Endothelial cell of umbilical vein (primary cell): ENCODE results near the gene MTFR1L. TPM values are rescaled to one million over a fixed set of nuclear protein-coding genes. Genes with fewer than 3 reads are reported as not detected.

Source experiments
- BruUV-seq: library from RNA; stranded (reverse); fragments of 400-500 nt; replicated peaks from 2 replicates; lab custom pipeline; 2021; lab: Mats Ljungman, UMichigan
- CTCF ChIA-PET: fragments of 300-600, 350-600 bp; sonication (Branson Sonifier 250); formaldehyde crosslinking; loops from one replicate; lab custom pipeline; 2021; ENCODE audit warnings: antibody characterized with exemption, inconsistent platforms; lab: Charles Lee
- POLR2A ChIA-PET: fragments of 300-600, 350-600 bp; sonication (Branson Sonifier 250); formaldehyde crosslinking; loops from one replicate; lab custom pipeline; 2021; ENCODE audit warnings: antibody characterized with exemption, inconsistent platforms; lab: Charles Lee
- DNase-seq: peaks from one replicate; pipeline ENCODE4 v3.0.0-alpha.2; 2011; ENCODE audit warnings: low read depth, low spot score
- FAIRE-seq: peaks from 2 replicates; lab custom pipeline; 2011; peaks lifted over from hg19 to GRCh38; lab: Jason Lieb, UNC
- H2AFZ ChIP-seq: 2 replicates; pipeline ENCODE4 v1.6.0; 2012; ENCODE audit warnings: low read depth, low read length, control low read depth, inconsistent platforms
- H3K27ac ChIP-seq: 2 replicates; pipeline ENCODE4 v1.5.1; 2011; ENCODE audit warnings: low read depth, mild to moderate bottlenecking, control low read depth, low read length, moderate library complexity; ENCODE audit not compliant: insufficient read depth
- H3K27me3 ChIP-seq, 2 experiments: 2 replicates each; pipeline versions ENCODE4 v1.6.0 to v1.6.1; 2011; ENCODE audit warnings: low read length in 2 of 2, mixed read lengths in 1 of 2; ENCODE audit not compliant: control insufficient read depth in 2 of 2, insufficient read depth in 2 of 2
- H3K36me3 ChIP-seq, 2 experiments: 2 replicates in 1 of 2; 3 replicates in 1 of 2; pipeline ENCODE4 v1.5.1; 2011; ENCODE audit warnings: low read length in 2 of 2, mild to moderate bottlenecking in 1 of 2, moderate library complexity in 1 of 2; ENCODE audit not compliant: control insufficient read depth in 2 of 2, insufficient read depth in 2 of 2; ENCODE audit errors: extremely low read depth in 1 of 2
- H3K4me1 ChIP-seq: 3 replicates; pipeline ENCODE4 v1.5.1; 2011; ENCODE audit warnings: mild to moderate bottlenecking, low read length; ENCODE audit not compliant: control insufficient read depth, insufficient read depth; ENCODE audit errors: extremely low read depth
- H3K4me2 ChIP-seq: 2 replicates; pipeline ENCODE4 v1.6.1; 2011; ENCODE audit warnings: low read length, control low read depth, mixed read lengths; ENCODE audit not compliant: insufficient read depth
- H3K4me3 ChIP-seq, 3 experiments: fragments of 200-600 bp in 1 of 3; sonication (generic), shearing (Covaris generic) in 1 of 3; replicated peaks in 1 of 3; 2 replicates each; pipeline ENCODE4 v1.5.1; 2011 to 2016; ENCODE audit warnings: control low read depth in 3 of 3, low read length in 3 of 3, mild to moderate bottlenecking in 2 of 3, inconsistent platforms in 1 of 3, low read depth in 1 of 3, moderate library complexity in 1 of 3; ENCODE audit not compliant: insufficient read depth in 1 of 3
- H3K79me2 ChIP-seq: 2 replicates; pipeline ENCODE4 v1.6.0; 2012; ENCODE audit warnings: low read length, inconsistent platforms; ENCODE audit not compliant: control insufficient read depth, insufficient read depth
- H3K9ac ChIP-seq: replicated peaks from 2 replicates; pipeline ENCODE3; 2011; ENCODE audit warnings: low read length, control low read depth; ENCODE audit not compliant: insufficient read depth; ENCODE audit errors: extremely low read depth
- H3K9me1 ChIP-seq: replicated peaks from 3 replicates; pipeline ENCODE4 v1.6.0; 2011; ENCODE audit warnings: mild to moderate bottlenecking, low read length; ENCODE audit not compliant: control insufficient read depth, insufficient read depth; ENCODE audit errors: extremely low read depth
- H3K9me3 ChIP-seq: replicated peaks from 2 replicates; pipeline ENCODE4 v1.5.1; 2012; ENCODE audit warnings: low read length, inconsistent platforms; ENCODE audit not compliant: control insufficient read depth, insufficient read depth
- H4K20me1 ChIP-seq: replicated peaks from 2 replicates; pipeline ENCODE3; 2011; ENCODE audit warnings: mild to moderate bottlenecking, low read length; ENCODE audit not compliant: control insufficient read depth, insufficient read depth; ENCODE audit errors: extremely low read depth
- CTCF ChIP-seq, 2 donors: IDR thresholded peaks; 1 replicate in 1 of 2; 2 replicates in 1 of 2; pipeline ENCODE4 v1.5.1; 2011; ENCODE audit warnings: low read length in 2 of 2, mild to moderate bottlenecking in 2 of 2, moderate library complexity in 2 of 2, control low read depth in 1 of 2, inconsistent platforms in 1 of 2, low read depth in 1 of 2; ENCODE audit not compliant: insufficient read depth in 1 of 2; ENCODE audit errors: extremely low read depth in 1 of 2
- EZH2 ChIP-seq: IDR thresholded peaks from 2 replicates; pipeline ENCODE4 v1.6.1; 2012; ENCODE audit warnings: borderline replicate concordance, low read depth, mild to moderate bottlenecking, moderate library complexity, low read length, inconsistent platforms; ENCODE audit not compliant: severe bottlenecking
- FOS ChIP-seq: IDR thresholded peaks from 2 replicates; pipeline ENCODE4 v1.6.1; 2011; ENCODE audit warnings: mild to moderate bottlenecking, low read length, moderate library complexity, borderline replicate concordance; ENCODE audit not compliant: insufficient read depth
- GATA2 ChIP-seq: IDR thresholded peaks from 2 replicates; pipeline ENCODE4 v1.7.0; 2011; ENCODE audit warnings: low read depth, mild to moderate bottlenecking, moderate library complexity, mixed read lengths, low read length; ENCODE audit not compliant: insufficient read length, insufficient read depth
- JUN ChIP-seq: IDR thresholded peaks from 2 replicates; pipeline ENCODE4 v1.6.1; 2011; ENCODE audit warnings: borderline replicate concordance, low read depth; ENCODE audit not compliant: insufficient read length, insufficient read depth
- MAX ChIP-seq: IDR thresholded peaks from 2 replicates; pipeline ENCODE4 v1.6.1; 2011; ENCODE audit not compliant: insufficient read depth, insufficient read length
- MYC ChIP-seq: IDR thresholded peaks from one replicate; pipeline ENCODE4 v1.6.1; 2011; ENCODE audit warnings: mild to moderate bottlenecking, low read depth, low read length
- POLR2A ChIP-seq: IDR thresholded peaks from 2 replicates; pipeline ENCODE4 v1.6.1; 2012; ENCODE audit warnings: low read depth, mild to moderate bottlenecking, control low read depth, low read length
- POLR2AphosphoS5 ChIP-seq: IDR thresholded peaks from 2 replicates; pipeline ENCODE4 v1.6.1; 2012; ENCODE audit warnings: low read depth, mild to moderate bottlenecking, control low read depth, low read length, moderate library complexity; ENCODE audit not compliant: insufficient read depth
- dilution Hi-C: fragments of 300-500 bp; cut with MboI; formaldehyde crosslinking; loops from one replicate; pipeline ENCODE4 v1.15.0; 2019; ENCODE audit warnings: low sequenced_read_pairs; ENCODE audit not compliant: extremely low pct_ligation_motif_present
- intact Hi-C: fragments of 100-400 bp; cut with micrococcal nuclease; formaldehyde crosslinking; loops from one replicate; pipeline ENCODE4 v1.10.0; 2022
- polyA plus RNA-seq, 4 experiments: library from polyadenylated mRNA; depleted of rRNA in 3 of 4; stranded (reverse) in 3 of 4; unstranded in 1 of 4; fragments of >200 nt; gene quantifications; 2 replicates each; pipeline versions ENCODE4 v1.2.1 to v1.2.3, GENCODE V29; 2011 to 2012; ENCODE audit warnings: missing spikeins in 1 of 4
- total RNA-seq: library from RNA; stranded (reverse); gene quantifications from 2 replicates; pipeline ENCODE4 v1.2.3, GENCODE V29; 2021

Gene MTFR1L
- total and polyA plus RNA-seq, 2 donors (not counting 3 experiments of a cell fraction or from before 2014, with no cell fraction given), result 34.8 to 45.5 TPM

GRCh38 chr1:25854554-25854953, 34.8 kb downstream of the MTFR1L start:
- H3K27me3 ChIP-seq, result no peaks in the 10 kb centered on the region
- no peaks in the 10 kb centered on the region for H3K9me3 ChIP-seq
- DNase-seq (no peak), FAIRE-seq (no peak)
- intact Hi-C loops, result no loop called here
- no TSS peak for BruUV-seq
- H3K4me3 ChIP-seq, result no peak overlapping the region
- H3K79me2 ChIP-seq, result peaks cover 13% of the 10 kb centered on the region
- dilution Hi-C loops, result no loop called here
- H3K27ac ChIP-seq, result no peak overlapping the region
- ChIA-PET CTCF (interaction anchor here (0.6 to 0.7 kb wide), 3 partner anchors 12 to 379 kb away, joined by 3 to 4 read pairs (median 3); partner anchors contain the start of gene CEP85), POLR2A (no interaction called here)
- TF ChIP-seq MAX (no peak), POLR2A (no peak), FOS (no peak), CTCF (IDR thresholded peaks at IDR 0.05; ENCODE audit: extremely low read depth in 1 of 2, insufficient read depth in 1 of 2, low read depth in 1 of 2, low read length in 2 of 2) (no peak), MYC (no peak), EZH2 (no peak), GATA2 (no peak), JUN (no peak), POLR2AphosphoS5 (no peak)
- no peak overlapping the region for H3K9ac ChIP-seq
- no peaks in the 10 kb centered on the region for H4K20me1 ChIP-seq
- H3K9me1 ChIP-seq, result no peaks in the 10 kb centered on the region
- no peak overlapping the region for H2AFZ ChIP-seq
- peaks cover 8% of the 10 kb centered on the region for H3K4me1 ChIP-seq
- H3K4me2 ChIP-seq, result no peak overlapping the region
- no peaks in the 10 kb centered on the region for H3K36me3 ChIP-seq
